ENCODE data around the gene ACTR3C. TPM values are rescaled to one million over a fixed set of nuclear protein-coding genes. Genes with fewer than 3 reads are reported as not detected.
"Not testable (repeated sequence)": the region's sequence is repeated elsewhere in the genome, so short reads cannot be mapped to it uniquely, and the experiment has no call there.

Gene ACTR3C
- polyA plus RNA-seq, 1 donor = 6.1 TPM

GRCh38 chr7:150313367-150313809 lies 10.0 kb downstream of the ACTR3C start:
- Histone ChIP-seq H3K36me3 (ENCODE audit: control insufficient read depth, insufficient read depth, low read length) (no peaks in the 10 kb centered on the region), H3K27ac (ENCODE audit: low read length) (no peak overlapping the region), H3K4me3 (ENCODE audit: low read length) (no peak overlapping the region), H3K9me3 (ENCODE audit: control insufficient read depth, low read depth, low read length) (no peaks in the 10 kb centered on the region), H3K27me3 (ENCODE audit: control insufficient read depth, insufficient read depth, low read length) (no peaks in the 10 kb centered on the region), H3K4me1 (ENCODE audit: control insufficient read depth, insufficient read depth, low read length) (no peaks in the 10 kb centered on the region)
- WGBS (ENCODE audit: insufficient coverage, low lambda C conversion rate) = no CpG with 5 or more reads among the region's 3 CpGs
- no peak for DNase-seq

- DNase-seq; H3K4me1 ChIP-seq (ENCODE audit: control insufficient read depth, insufficient read depth, low read length); H3K9me3 ChIP-seq (ENCODE audit: control insufficient read depth, low read depth, low read length); H3K27me3 ChIP-seq (ENCODE audit: control insufficient read depth, insufficient read depth, low read length); H3K27ac ChIP-seq (ENCODE audit: low read length); H3K36me3 ChIP-seq (ENCODE audit: control insufficient read depth, insufficient read depth, low read length); H3K4me3 ChIP-seq (ENCODE audit: low read length): not testable (repeated sequence)
- WGBS (ENCODE audit: insufficient coverage, low lambda C conversion rate) = 100% methylated on average over 1 of the region's 7 CpGs
Measured at GRCh38 chr7:150312649-150313366, 10.5 kb downstream of the ACTR3C start.

- Histone ChIP-seq H3K9me3 (ENCODE audit: control insufficient read depth, low read depth, low read length) (no peaks in the 10 kb centered on the region), H3K4me3 (ENCODE audit: low read length) (no peak overlapping the region), H3K27ac (ENCODE audit: low read length) (no peak overlapping the region), H3K27me3 (ENCODE audit: control insufficient read depth, insufficient read depth, low read length) (no peaks in the 10 kb centered on the region), H3K36me3 (ENCODE audit: control insufficient read depth, insufficient read depth, low read length) (no peaks in the 10 kb centered on the region), H3K4me1 (ENCODE audit: control insufficient read depth, insufficient read depth, low read length) (no peaks in the 10 kb centered on the region)
- DNase-seq = no peak
- whole genome bisulfite sequencing (ENCODE audit: insufficient coverage, low lambda C conversion rate) = no CpG with 5 or more reads among the region's 5 CpGs
Measured at GRCh38 chr7:150311711-150312110, 11.6 kb downstream of the ACTR3C start.

GRCh38 chr7:150311146-150311545 lies 12.2 kb downstream of the ACTR3C start:
- Histone ChIP-seq H3K4me1 (ENCODE audit: control insufficient read depth, insufficient read depth, low read length) (no peaks in the 10 kb centered on the region), H3K36me3 (ENCODE audit: control insufficient read depth, insufficient read depth, low read length) (no peaks in the 10 kb centered on the region), H3K27ac (ENCODE audit: low read length) (no peak overlapping the region), H3K27me3 (ENCODE audit: control insufficient read depth, insufficient read depth, low read length) (no peaks in the 10 kb centered on the region), H3K9me3 (ENCODE audit: control insufficient read depth, low read depth, low read length) (no peaks in the 10 kb centered on the region), H3K4me3 (ENCODE audit: low read length) (no peak overlapping the region)
- DNase-seq = no peak
- WGBS (ENCODE audit: insufficient coverage, low lambda C conversion rate) = 94% methylated on average over 2 of the region's 4 CpGs

- DNase-seq = no peak
- H3K4me3 ChIP-seq (ENCODE audit: low read length) = no peak overlapping the region
- H3K36me3 ChIP-seq (ENCODE audit: control insufficient read depth, insufficient read depth, low read length) = no peaks in the 10 kb centered on the region
Measured at GRCh38 chr7:150308575-150308974, 14.8 kb downstream of the ACTR3C start.

GRCh38 chr7:150307904-150308303 lies 15.4 kb downstream of the ACTR3C start:
- no peaks in the 10 kb centered on the region for H3K4me1 ChIP-seq (ENCODE audit: control insufficient read depth, insufficient read depth, low read length)
- no peaks in the 10 kb centered on the region for H3K9me3 ChIP-seq (ENCODE audit: control insufficient read depth, low read depth, low read length)
- H3K36me3 ChIP-seq (ENCODE audit: control insufficient read depth, insufficient read depth, low read length) = no peaks in the 10 kb centered on the region
- no peak for DNase-seq
- H3K27me3 ChIP-seq (ENCODE audit: control insufficient read depth, insufficient read depth, low read length) = no peaks in the 10 kb centered on the region
- 78% methylated on average over 3 of the region's 9 CpGs for WGBS (ENCODE audit: insufficient coverage, low lambda C conversion rate)
- no peak overlapping the region for H3K4me3 ChIP-seq (ENCODE audit: low read length)
- no peak overlapping the region for H3K27ac ChIP-seq (ENCODE audit: low read length)

More at GRCh38 chr7:150308575-150308974, 14.8 kb downstream of the ACTR3C start:
- no peaks in the 10 kb centered on the region for H3K27me3 ChIP-seq (ENCODE audit: control insufficient read depth, insufficient read depth, low read length)
- no peak overlapping the region for H3K27ac ChIP-seq (ENCODE audit: low read length)
- H3K9me3 ChIP-seq (ENCODE audit: control insufficient read depth, low read depth, low read length) = no peaks in the 10 kb centered on the region
- no peaks in the 10 kb centered on the region for H3K4me1 ChIP-seq (ENCODE audit: control insufficient read depth, insufficient read depth, low read length)

- no peaks in the 10 kb centered on the region for H3K4me1 ChIP-seq (ENCODE audit: control insufficient read depth, insufficient read depth, low read length)
- WGBS (ENCODE audit: insufficient coverage, low lambda C conversion rate) = no CpG with 5 or more reads among the region's 3 CpGs
- H3K27ac ChIP-seq (ENCODE audit: low read length) = no peak overlapping the region
- no peaks in the 10 kb centered on the region for H3K36me3 ChIP-seq (ENCODE audit: control insufficient read depth, insufficient read depth, low read length)
- no peaks in the 10 kb centered on the region for H3K9me3 ChIP-seq (ENCODE audit: control insufficient read depth, low read depth, low read length)
- no peak for DNase-seq
- no peaks in the 10 kb centered on the region for H3K27me3 ChIP-seq (ENCODE audit: control insufficient read depth, insufficient read depth, low read length)
- H3K4me3 ChIP-seq (ENCODE audit: low read length) = no peak overlapping the region
Measured at GRCh38 chr7:150307129-150307528, 16.2 kb downstream of the ACTR3C start.

- not testable (repeated sequence) for H3K4me1 ChIP-seq (ENCODE audit: control insufficient read depth, insufficient read depth, low read length); H3K27me3 ChIP-seq (ENCODE audit: control insufficient read depth, insufficient read depth, low read length); H3K27ac ChIP-seq (ENCODE audit: low read length); H3K36me3 ChIP-seq (ENCODE audit: control insufficient read depth, insufficient read depth, low read length); H3K9me3 ChIP-seq (ENCODE audit: control insufficient read depth, low read depth, low read length); H3K4me3 ChIP-seq (ENCODE audit: low read length); DNase-seq
- 94% methylated on average over 3 of the region's 5 CpGs for WGBS (ENCODE audit: insufficient coverage, low lambda C conversion rate)
Measured at GRCh38 chr7:150306377-150306776, 17.0 kb downstream of the ACTR3C start.

GRCh38 chr7:150305903-150306284 lies 17.5 kb downstream of the ACTR3C start:
- H3K4me3 ChIP-seq (ENCODE audit: low read length) = not testable (repeated sequence)

GRCh38 chr7:150305259-150305902 lies 18.0 kb downstream of the ACTR3C start:
- H3K27me3 ChIP-seq (ENCODE audit: control insufficient read depth, insufficient read depth, low read length); H3K27ac ChIP-seq (ENCODE audit: low read length): not testable (repeated sequence)
- no CpG with 5 or more reads among the region's 11 CpGs for WGBS (ENCODE audit: insufficient coverage, low lambda C conversion rate)

More at GRCh38 chr7:150305903-150306284, 17.5 kb downstream of the ACTR3C start:
- DNase-seq; H3K27ac ChIP-seq (ENCODE audit: low read length); H3K9me3 ChIP-seq (ENCODE audit: control insufficient read depth, low read depth, low read length); H3K4me1 ChIP-seq (ENCODE audit: control insufficient read depth, insufficient read depth, low read length); H3K27me3 ChIP-seq (ENCODE audit: control insufficient read depth, insufficient read depth, low read length); H3K36me3 ChIP-seq (ENCODE audit: control insufficient read depth, insufficient read depth, low read length): not testable (repeated sequence)
- no CpG with 5 or more reads among the region's 2 CpGs for WGBS (ENCODE audit: insufficient coverage, low lambda C conversion rate)

More at GRCh38 chr7:150305259-150305902, 18.0 kb downstream of the ACTR3C start:
- DNase-seq; H3K4me1 ChIP-seq (ENCODE audit: control insufficient read depth, insufficient read depth, low read length); H3K9me3 ChIP-seq (ENCODE audit: control insufficient read depth, low read depth, low read length); H3K36me3 ChIP-seq (ENCODE audit: control insufficient read depth, insufficient read depth, low read length); H3K4me3 ChIP-seq (ENCODE audit: low read length): not testable (repeated sequence)
